HCT116 (cell line): Measurements from ENCODE around the gene CCDC184. TPM values are rescaled to one million over a fixed set of nuclear protein-coding genes. Genes with fewer than 3 reads are reported as not detected.

ENCODE experiments used
- ATAC-seq: fragments of 200-7000 bp; cut with Tn5 transposase; 2 replicates; pipeline ENCODE4 v1.9.1; 2020; ENCODE audit warnings: mild to moderate bottlenecking, moderate library complexity
- BruUV-seq: library from RNA; stranded (reverse); fragments of 400-500 nt; replicated peaks from 2 replicates; lab custom pipeline; 2021; lab: Mats Ljungman, UMichigan
- CTCF ChIA-PET: fragments of 300-600 bp; sonication (Branson Sonifier 250); formaldehyde crosslinking; loops from one replicate; lab custom pipeline; 2021; ENCODE audit warnings: antibody characterized with exemption; lab: Charles Lee
- POLR2A ChIA-PET: fragments of 300-600, 350-600 bp; sonication (Branson Sonifier 250); formaldehyde crosslinking; loops from one replicate; lab custom pipeline; 2021; ENCODE audit warnings: antibody characterized with exemption; lab: Charles Lee
- RAD21 ChIA-PET, 2 experiments: fragments of 300-600 bp; sonication (Branson Sonifier 250); formaldehyde crosslinking; loops; one replicate each; lab custom pipeline; 2023; ENCODE audit warnings: low total read pairs in 2 of 2; ENCODE audit not compliant: uncharacterized antibody in 2 of 2, unreplicated experiment in 2 of 2, low non-redundant PET in 1 of 2; lab: Charles Lee
- DNase-seq: peaks from one replicate; pipeline ENCODE4 v3.0.0-alpha.2; 2010; ENCODE audit warnings: low read depth, low spot score
- H2AFZ ChIP-seq: fragments of 200-600 bp; shearing (Covaris generic), sonication (generic); 2 replicates; pipeline ENCODE4 v1.6.1; 2017; ENCODE audit warnings: low read depth, mixed run types, mixed read lengths, antibody characterized with exemption, low read length; ENCODE audit not compliant: poor library complexity, severe bottlenecking
- H3K27ac ChIP-seq: 2 replicates; pipeline ENCODE4 v1.5.1; 2012; ENCODE audit warnings: low read depth, low read length
- H3K27me3 ChIP-seq: fragments of 200-600 bp; sonication (generic); 2 replicates; pipeline ENCODE4 v1.6.1; 2016; ENCODE audit warnings: mixed run types, low read length, mixed read lengths; ENCODE audit not compliant: insufficient read depth
- H3K36me3 ChIP-seq, 2 experiments: fragments of 200-500 bp in 1 of 2; fragments of 200-600 bp in 1 of 2; sonication (Bioruptor generic) in 1 of 2; sonication (generic) in 1 of 2; 2 replicates each; pipeline versions ENCODE4 v1.5.1 to v1.6.1; 2014 to 2016; ENCODE audit warnings: low read length in 2 of 2, inconsistent platforms in 1 of 2, mixed read lengths in 1 of 2, mixed run types in 1 of 2; ENCODE audit not compliant: insufficient read depth in 2 of 2, control insufficient read depth in 1 of 2
- H3K4me1 ChIP-seq, 2 experiments: fragments of 200-600 bp in 1 of 2; sonication (generic) in 1 of 2; 2 replicates each; pipeline versions ENCODE4 v1.5.1 to v1.6.1; 2012 to 2017; ENCODE audit warnings: low read length in 2 of 2, inconsistent platforms in 1 of 2, mild to moderate bottlenecking in 1 of 2, mixed read lengths in 1 of 2, mixed run types in 1 of 2, moderate library complexity in 1 of 2; ENCODE audit not compliant: insufficient read depth in 2 of 2, control insufficient read depth in 1 of 2
- H3K4me2 ChIP-seq: fragments of 200-600 bp; sonication (generic); 2 replicates; pipeline ENCODE4 v1.6.1; 2017; ENCODE audit warnings: mixed run types, low read length, mixed read lengths
- H3K4me3 ChIP-seq, 2 experiments: fragments of 200-600 bp in 1 of 2; sonication (generic) in 1 of 2; replicated peaks in 1 of 2; 2 replicates each; pipeline ENCODE4 v1.5.1; 2011 to 2016; ENCODE audit warnings: low read length in 2 of 2, control low read depth in 1 of 2, low read depth in 1 of 2, mild to moderate bottlenecking in 1 of 2, mixed read lengths in 1 of 2, mixed run types in 1 of 2
- H3K79me2 ChIP-seq: fragments of 200-600 bp; sonication (generic); 2 replicates; pipeline ENCODE4 v1.6.1; 2017; ENCODE audit warnings: mild to moderate bottlenecking, mixed run types, low read length, moderate library complexity, mixed read lengths; ENCODE audit not compliant: insufficient read depth
- H3K9ac ChIP-seq: fragments of 200-600 bp; sonication (generic); 2 replicates; pipeline ENCODE4 v1.6.1; 2016; ENCODE audit warnings: low read length, mixed read lengths
- H3K9me2 ChIP-seq: fragments of 200-600 bp; sonication (generic), shearing (Covaris generic); 2 replicates; pipeline ENCODE4 v1.6.1; 2017; ENCODE audit warnings: mixed run types, mild to moderate bottlenecking, moderate library complexity; ENCODE audit not compliant: insufficient read depth
- H3K9me3 ChIP-seq, 2 experiments: fragments of 200-500 bp in 1 of 2; fragments of 200-600 bp in 1 of 2; sonication (Bioruptor generic) in 1 of 2; sonication (generic) in 1 of 2; 2 replicates each; pipeline ENCODE4 v1.6.1; 2014 to 2017; ENCODE audit warnings: low read length in 2 of 2, mixed read lengths in 2 of 2, inconsistent platforms in 1 of 2, low read depth in 1 of 2, mild to moderate bottlenecking in 1 of 2, mixed run types in 1 of 2, moderate library complexity in 1 of 2; ENCODE audit not compliant: control insufficient read depth in 1 of 2, insufficient read depth in 1 of 2
- H4K20me1 ChIP-seq: fragments of 200-600 bp; sonication (generic), shearing (Covaris generic); 2 replicates; pipeline ENCODE4 v1.6.1; 2017; ENCODE audit warnings: mixed run types, mild to moderate bottlenecking, moderate library complexity; ENCODE audit not compliant: insufficient read depth
- CBX3 ChIP-seq: IDR thresholded peaks from 2 replicates; pipeline ENCODE4 v1.6.1; 2012; ENCODE audit warnings: low read depth
- EGR1 ChIP-seq: IDR thresholded peaks from 2 replicates; pipeline ENCODE4 v1.6.1; 2012; ENCODE audit warnings: low read depth
- EZH2 ChIP-seq: fragments of 200-600 bp; sonication (generic); IDR thresholded peaks from 2 replicates; pipeline ENCODE4 v1.6.1; 2017; ENCODE audit warnings: antibody characterized with exemption, mixed run types
- POLR2A ChIP-seq: IDR thresholded peaks from 2 replicates; pipeline ENCODE4 v1.7.0; 2011; ENCODE audit warnings: borderline replicate concordance; ENCODE audit not compliant: insufficient read depth, insufficient read length; ENCODE audit errors: extremely low read depth
- POLR2AphosphoS5 ChIP-seq: IDR thresholded peaks from 2 replicates; pipeline ENCODE4 v1.6.1; 2011; ENCODE audit warnings: mild to moderate bottlenecking, low read depth, low read length, moderate library complexity
- REST ChIP-seq: IDR thresholded peaks from 2 replicates; pipeline ENCODE4 v1.6.1; 2012; ENCODE audit warnings: low read depth
- SIN3A ChIP-seq: IDR thresholded peaks from 2 replicates; pipeline ENCODE4 v1.6.1; 2012; ENCODE audit warnings: low read depth
- SP1 ChIP-seq: IDR thresholded peaks from 2 replicates; pipeline ENCODE4 v1.6.1; 2012; ENCODE audit warnings: low read depth
- SRF ChIP-seq: IDR thresholded peaks from 2 replicates; pipeline ENCODE4 v1.6.1; 2012; ENCODE audit warnings: low read depth
- YY1 ChIP-seq: IDR thresholded peaks from 2 replicates; pipeline ENCODE4 v1.6.1; 2011; ENCODE audit warnings: low read length, low read depth, moderate library complexity, mild to moderate bottlenecking; ENCODE audit not compliant: insufficient replicate concordance; ENCODE audit errors: extremely low read depth
- ZFX ChIP-seq: fragments of 450-650 bp; IDR thresholded peaks from 2 replicates; pipeline ENCODE4 v1.6.1; 2017
- ZNF274 ChIP-seq: fragments of 200-500 bp; sonication (Bioruptor generic); IDR thresholded peaks from 2 replicates; pipeline ENCODE4 v1.6.1; 2014; ENCODE audit warnings: mild to moderate bottlenecking, low read depth, low read length, inconsistent platforms
- intact Hi-C: fragments of 100-400 bp; cut with micrococcal nuclease; formaldehyde crosslinking; loops from 2 replicates; pipeline ENCODE4 v1.10.0; 2022
- total RNA-seq: library from RNA; stranded (reverse); gene quantifications from one replicate; pipeline ENCODE4 v1.2.1, GENCODE V29; 2021; ENCODE audit not compliant: unreplicated experiment
- TF ChIP-seq, protein P1 (sequence below): IDR thresholded peaks from 2 replicates; pipeline ENCODE4 v1.6.1; 2011; ENCODE audit warnings: mild to moderate bottlenecking, low read length, moderate library complexity; ENCODE audit not compliant: insufficient replicate concordance; ENCODE audit errors: extremely low read depth

Gene CCDC184
- total RNA-seq, 1 experiment from 2014 or later, result 0.34 TPM

DNA sequence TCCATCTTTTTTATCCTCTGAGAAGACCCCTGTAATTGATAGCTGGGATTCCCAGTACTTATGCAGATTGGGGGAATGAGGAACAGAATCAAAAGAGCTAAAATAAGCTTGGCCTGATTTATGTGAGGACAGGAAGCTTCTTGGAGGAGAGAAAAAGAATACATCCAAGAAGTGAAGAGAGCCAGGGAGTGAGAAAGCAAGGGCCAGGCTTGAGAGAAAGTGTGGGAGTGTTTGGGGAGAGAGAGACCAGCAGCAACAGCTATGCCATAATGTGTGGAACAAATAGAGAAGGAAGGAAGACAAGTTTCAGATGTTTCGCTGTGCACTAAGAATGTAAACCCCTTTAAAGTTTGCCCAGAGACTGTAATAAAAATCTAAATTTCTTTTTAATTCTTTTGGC, 4.0 kb upstream of the CCDC184 start:
- H3K4me1 ChIP-seq, result peaks cover 7 to 20% of the 10 kb centered on the region in 2 experiments; a peak in 3 of 4 replicates
- H2AFZ ChIP-seq, result no peak overlapping the region
- H3K79me2 ChIP-seq, result no peaks in the 10 kb centered on the region
- H3K9me3 ChIP-seq, result no peaks in the 10 kb centered on the region
- H3K4me3 ChIP-seq, result no peak overlapping the region
- CTCF ChIA-PET, result interaction anchor here (1.2 kb wide), 1 partner anchor 18 kb away, joined by 3 read pairs; no protein-coding TSS in a partner anchor
- BruUV-seq, result no TSS peak
- POLR2A ChIA-PET, result interaction anchor here (1.5 kb wide), 1 partner anchor 22 kb away, joined by 4 read pairs; the partner anchor contains the start of gene ASB8
- no peaks in the 10 kb centered on the region for H3K9me2 ChIP-seq
- peaks cover 24% of the 10 kb centered on the region; the same call in 1 of the 2 replicates for H3K27me3 ChIP-seq
- intact Hi-C loops, result no loop called here
- H4K20me1 ChIP-seq, result no peaks in the 10 kb centered on the region
- H3K4me2 ChIP-seq, result no peak overlapping the region
- no peak for ATAC-seq
- H3K36me3 ChIP-seq, result no peaks in the 10 kb centered on the region
- no peak for TF ChIP-seq REST
- no peak for TF ChIP-seq POLR2AphosphoS5
- TF ChIP-seq ZNF274, result no peak
- no peak for TF ChIP-seq CBX3
- TF ChIP-seq SRF, result no peak
- no peak for TF ChIP-seq EGR1
- H3K9ac ChIP-seq, result no peak overlapping the region
- no peak overlapping the region for H3K27ac ChIP-seq
- RAD21 ChIA-PET, result no interaction called here
- no peak for DNase-seq

GRCh38 chr12:48180424-48180823, 3.0 kb upstream of the CCDC184 start:
- ChIA-PET CTCF (interaction anchor here (1.2 kb wide), 1 partner anchor 17 kb away, joined by 3 read pairs; no protein-coding TSS in a partner anchor), RAD21 (no interaction called here), POLR2A (no interaction called here)
- intact Hi-C loops, result no loop called here
- Histone ChIP-seq H3K79me2 (no peaks in the 10 kb centered on the region), H3K36me3 (no peaks in the 10 kb centered on the region), H3K9me3 (no peaks in the 10 kb centered on the region), H3K27ac (no peak overlapping the region), H3K4me1 (peaks cover 7 to 21% of the 10 kb centered on the region in 2 experiments; a peak in 3 of 4 replicates), H3K9ac (no peak overlapping the region), H4K20me1 (no peaks in the 10 kb centered on the region), H3K9me2 (no peaks in the 10 kb centered on the region), H3K4me3 (no peak overlapping the region), H3K27me3 (peaks cover 24% of the 10 kb centered on the region; the same call in 1 of the 2 replicates), H3K4me2 (no peak overlapping the region), H2AFZ (no peak overlapping the region)
- TF ChIP-seq ZFX, result no peak
- TF ChIP-seq SIN3A, result no peak
- TF ChIP-seq POLR2AphosphoS5, result no peak
- no peak for TF ChIP-seq SP1
- TF ChIP-seq, protein P1, sequence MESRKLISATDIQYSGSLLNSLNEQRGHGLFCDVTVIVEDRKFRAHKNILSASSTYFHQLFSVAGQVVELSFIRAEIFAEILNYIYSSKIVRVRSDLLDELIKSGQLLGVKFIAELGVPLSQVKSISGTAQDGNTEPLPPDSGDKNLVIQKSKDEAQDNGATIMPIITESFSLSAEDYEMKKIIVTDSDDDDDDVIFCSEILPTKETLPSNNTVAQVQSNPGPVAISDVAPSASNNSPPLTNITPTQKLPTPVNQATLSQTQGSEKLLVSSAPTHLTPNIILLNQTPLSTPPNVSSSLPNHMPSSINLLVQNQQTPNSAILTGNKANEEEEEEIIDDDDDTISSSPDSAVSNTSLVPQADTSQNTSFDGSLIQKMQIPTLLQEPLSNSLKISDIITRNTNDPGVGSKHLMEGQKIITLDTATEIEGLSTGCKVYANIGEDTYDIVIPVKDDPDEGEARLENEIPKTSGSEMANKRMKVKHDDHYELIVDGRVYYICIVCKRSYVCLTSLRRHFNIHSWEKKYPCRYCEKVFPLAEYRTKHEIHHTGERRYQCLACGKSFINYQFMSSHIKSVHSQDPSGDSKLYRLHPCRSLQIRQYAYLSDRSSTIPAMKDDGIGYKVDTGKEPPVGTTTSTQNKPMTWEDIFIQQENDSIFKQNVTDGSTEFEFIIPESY, result no peak
- no peak for TF ChIP-seq SRF
- no peak for TF ChIP-seq POLR2A
- no peak for TF ChIP-seq YY1
- no peak for TF ChIP-seq EZH2
- no peak for TF ChIP-seq EGR1
- no peak for TF ChIP-seq ZNF274
- no TSS peak for BruUV-seq
- DNase-seq (no peak), ATAC-seq (no peak)
